GM12878 (cell line): ENCODE measurements around the gene TNFRSF14. TPM values are rescaled to one million over a fixed set of nuclear protein-coding genes. Genes with fewer than 3 reads are reported as not detected.

Source experiments
- ATAC-seq: fragments of 200-7000 bp; cut with Tn5 transposase; 3 replicates; pipeline ENCODE4 v1.9.1; 2020; ENCODE audit warnings: mild to moderate bottlenecking, moderate library complexity
- BruUV-seq: library from RNA; stranded (reverse); fragments of 400-500 nt; replicated peaks from 2 replicates; lab custom pipeline; 2021; lab: Mats Ljungman, UMichigan
- CTCF ChIA-PET: fragments of 300-600 bp; sonication (Branson Sonifier 250); formaldehyde crosslinking; extraction: SDS; loops from one replicate; lab custom pipeline; 2021; ENCODE audit warnings: inconsistent platforms; lab: Yijun Ruan, JAX
- POLR2A ChIA-PET: fragments of 350-600 bp; formaldehyde crosslinking; extraction: SDS; loops from one replicate; lab custom pipeline; 2021; ENCODE audit warnings: inconsistent platforms; lab: Charles Lee
- RAD21 ChIA-PET: fragments of 300-600 bp; sonication (Branson Sonifier 250); formaldehyde crosslinking; loops from one replicate; lab custom pipeline; 2023; ENCODE audit warnings: antibody characterized with exemption; ENCODE audit not compliant: unreplicated experiment; lab: Charles Lee
- SMC1A ChIA-PET: fragments of 300-600 bp; sonication (Branson Sonifier 250); formaldehyde crosslinking; loops from one replicate; lab custom pipeline; 2023; ENCODE audit not compliant: unreplicated experiment, uncharacterized antibody; lab: Charles Lee
- DNase-seq: peaks from one replicate; pipeline ENCODE4 v3.0.0-alpha.2; 2011; ENCODE audit warnings: low read depth, low spot score
- FAIRE-seq: peaks from 3 replicates; lab custom pipeline; 2011; peaks lifted over from hg19 to GRCh38; lab: Jason Lieb, UNC
- H2AFZ ChIP-seq: 2 replicates; pipeline ENCODE4 v1.6.0; 2011; ENCODE audit warnings: low read depth, low read length, control low read depth; ENCODE audit not compliant: control insufficient read depth
- H3K27ac ChIP-seq: 2 replicates; pipeline ENCODE4 v1.5.1; 2011; ENCODE audit warnings: control low read depth; ENCODE audit not compliant: control insufficient read depth, insufficient read depth
- H3K27me3 ChIP-seq, 2 experiments: replicated peaks in 1 of 2; 2 replicates each; pipeline versions ENCODE4 v1.6.0 to v1.6.1; 2011; ENCODE audit warnings: low read length in 1 of 2; ENCODE audit not compliant: control insufficient read depth in 2 of 2, insufficient read depth in 2 of 2
- H3K36me3 ChIP-seq, 2 experiments: 2 replicates each; pipeline ENCODE4 v1.5.1; 2011; ENCODE audit warnings: low read length in 1 of 2; ENCODE audit not compliant: control insufficient read depth in 2 of 2, insufficient read depth in 2 of 2
- H3K4me1 ChIP-seq: 2 replicates; pipeline ENCODE4 v1.6.1; 2011; ENCODE audit warnings: mild to moderate bottlenecking, low read length, moderate library complexity, mixed read lengths; ENCODE audit not compliant: control insufficient read depth, insufficient read depth
- H3K4me2 ChIP-seq: 2 replicates; pipeline ENCODE4 v1.6.0; 2011; ENCODE audit warnings: control low read depth; ENCODE audit not compliant: control insufficient read depth, insufficient read depth
- H3K4me3 ChIP-seq: fragments of 200-600 bp; sonication (generic); 2 replicates; pipeline ENCODE4 v1.5.1; 2016
- H3K79me2 ChIP-seq: 2 replicates; pipeline ENCODE4 v1.6.0; 2011; ENCODE audit warnings: low read length; ENCODE audit not compliant: control insufficient read depth, insufficient read depth
- H3K9ac ChIP-seq: 2 replicates; pipeline ENCODE4 v1.8.0; 2011; ENCODE audit warnings: low read length, control low read depth, mixed read lengths; ENCODE audit not compliant: control insufficient read depth, insufficient read depth
- H3K9me3 ChIP-seq: replicated peaks from 3 replicates; pipeline ENCODE4 v1.5.1; 2011; ENCODE audit warnings: mild to moderate bottlenecking, low read length; ENCODE audit not compliant: control insufficient read depth, insufficient read depth
- H4K20me1 ChIP-seq: 2 replicates; pipeline ENCODE4 v1.6.0; 2011; ENCODE audit not compliant: control insufficient read depth, insufficient read depth
- BACH1 ChIP-seq: fragments of 450-650 bp; IDR thresholded peaks from 2 replicates; pipeline ENCODE4 v1.6.1; 2017; ENCODE audit warnings: mild to moderate bottlenecking, borderline replicate concordance
- GATAD2B ChIP-seq: fragments of 450-650 bp; conservative IDR thresholded peaks from 2 replicates; pipeline ENCODE4 v1.6.1; 2017; ENCODE audit warnings: low read depth, mild to moderate bottlenecking, moderate library complexity
- HDAC6 ChIP-seq: fragments of 200-600 bp; sonication (generic); IDR thresholded peaks from one replicate; pipeline ENCODE4 v1.8.0; 2017; ENCODE audit warnings: antibody characterized with exemption; ENCODE audit not compliant: unreplicated experiment
- IKZF1 ChIP-seq: fragments of 450-650 bp; conservative IDR thresholded peaks from 2 replicates; pipeline ENCODE4 v1.6.1; 2017; ENCODE audit warnings: antibody characterized with exemption, mild to moderate bottlenecking
- KDM1A ChIP-seq: fragments of 200-600 bp; sonication (generic); IDR thresholded peaks from 2 replicates; pipeline ENCODE4 v1.6.1; 2016; ENCODE audit warnings: borderline replicate concordance
- LARP7 ChIP-seq: fragments of 450-650 bp; IDR thresholded peaks from 2 replicates; pipeline ENCODE4 v1.6.1; 2017; ENCODE audit warnings: mild to moderate bottlenecking
- MXI1 ChIP-seq: fragments of 150-350 bp; IDR thresholded peaks from 2 replicates; pipeline ENCODE4 v1.6.1; 2011; ENCODE audit warnings: low read depth, mild to moderate bottlenecking, inconsistent platforms, low read length, improper control_type of control experiment
- NRF1 ChIP-seq: conservative IDR thresholded peaks from 2 replicates; pipeline ENCODE4 v1.6.1; 2011; ENCODE audit warnings: mild to moderate bottlenecking, low read depth, low read length, improper control_type of control experiment
- POLR2A ChIP-seq: IDR thresholded peaks from 2 replicates; pipeline ENCODE4 v1.6.1; 2011; ENCODE audit warnings: low read depth, mild to moderate bottlenecking, low read length
- RAD51 ChIP-seq: fragments of 450-650 bp; IDR thresholded peaks from 2 replicates; pipeline ENCODE4 v1.6.1; 2016; ENCODE audit warnings: moderate library complexity, mild to moderate bottlenecking, inconsistent platforms
- RELB ChIP-seq: fragments of 450-650 bp; IDR thresholded peaks from 2 replicates; pipeline ENCODE4 v1.6.1; 2017; ENCODE audit warnings: low read depth, mild to moderate bottlenecking, moderate library complexity
- REST ChIP-seq: IDR thresholded peaks from 2 replicates; pipeline ENCODE4 v1.6.1; 2012; ENCODE audit warnings: mild to moderate bottlenecking, low read depth, low read length
- RUNX3 ChIP-seq: IDR thresholded peaks from 2 replicates; pipeline ENCODE4 v1.6.1; 2012; ENCODE audit warnings: low read length, inconsistent platforms
- SMARCA5 ChIP-seq: fragments of 450-650 bp; IDR thresholded peaks from 2 replicates; pipeline ENCODE4 v1.6.1; 2017; ENCODE audit warnings: mild to moderate bottlenecking
- TAF1 ChIP-seq: IDR thresholded peaks from 2 replicates; pipeline ENCODE4 v1.6.1; 2011; ENCODE audit warnings: mild to moderate bottlenecking, low read depth, low read length, borderline replicate concordance
- YY1 ChIP-seq: IDR thresholded peaks from 2 replicates; pipeline ENCODE4 v1.6.1; 2011; ENCODE audit warnings: low read depth, mild to moderate bottlenecking, low read length
- ZSCAN29 ChIP-seq: fragments of 450-650 bp; IDR thresholded peaks from 2 replicates; pipeline ENCODE4 v1.6.1; 2017; ENCODE audit warnings: mild to moderate bottlenecking, moderate library complexity
- WGBS: methylation state at CpG from one replicate; pipeline ENCODE4 v1.1.6; 2016; ENCODE audit warnings: low lambda C conversion rate; ENCODE audit not compliant: insufficient replicate concordance, insufficient coverage; ENCODE audit errors: missing lambda C conversion rate; 5-methylcytosine and 5-hydroxymethylcytosine counted together
- in situ Hi-C: fragments of 300-500 bp; cut with MboI; formaldehyde crosslinking; loops from 9 replicates; pipeline ENCODE4 v1.14.3; 2018; ENCODE audit warnings: mixed read lengths
- intact Hi-C: fragments of 100-400 bp; cut with micrococcal nuclease; formaldehyde crosslinking; loops from one replicate; pipeline ENCODE4 v1.14.2; 2022; ENCODE audit not compliant: unreplicated experiment
- polyA plus RNA-seq, 11 experiments: library from polyadenylated mRNA; depleted of rRNA in 4 of 11; unstranded in 6 of 11; stranded (reverse) in 5 of 11; fragments of >200 nt; fragmentation: Nextera tagmentation in 4 of 11; fragmentation: Illumina TruSeq in 1 of 11; extraction: Ambion mirVana in 4 of 11; extraction: Trizol in 1 of 11; gene quantifications; 1 replicate in 1 of 11; 2 replicates in 10 of 11; pipeline versions ENCODE4 v1.2.1 to v1.2.3, GENCODE V29; 2011 to 2016; ENCODE audit warnings: inconsistent platforms in 2 of 11, missing spikeins in 2 of 11, low read depth in 1 of 11
- total RNA-seq, 4 experiments: library from RNA; depleted of rRNA in 3 of 4; stranded (reverse); fragments of >200 nt in 3 of 4; fragmentation: Illumina TruSeq in 1 of 4; extraction: Trizol in 1 of 4; gene quantifications; 2 replicates each; pipeline versions ENCODE4 v1.2.1 to v1.2.3, GENCODE V29; 2013 to 2021
- TF ChIP-seq, protein P1 (sequence below): IDR thresholded peaks from 2 replicates; pipeline ENCODE4 v1.6.1; 2012; ENCODE audit warnings: low read depth, low read length, improper control_type of control experiment

TNFRSF14 gene
- total and polyA plus RNA-seq, 10 of the 15 experiments (the other 5 are each of a cell fraction or from before 2014, with no cell fraction given), result 0.43 to 114 (median 41.5) TPM

- intact Hi-C loops (loop anchor here (2.0 kb wide), 1 partner anchor 56 kb away; no protein-coding TSS in a partner anchor), in situ Hi-C loops (no loop called here)
- H2AFZ ChIP-seq, result peak within 1 kb of the TSS; percentile 74
- peak within 1 kb of the TSS; percentile 97 for H3K27ac ChIP-seq
- peak within 1 kb of the TSS; percentile 89 for H3K9ac ChIP-seq
- POLR2A ChIA-PET, result interaction anchor here (0.7 to 6.5 kb wide), 9 partner anchors 9 to 173 kb away, joined by 3 to 61 read pairs (median 9); partner anchors contain the start of genes PANK4, PEX10 and TNFRSF14
- CTCF ChIA-PET, result interaction anchor here (0.8 to 7.2 kb wide), 7 partner anchors 9 to 173 kb away, joined by 3 to 54 read pairs (median 5); partner anchors contain the start of genes PEX10 and TNFRSF14
- H3K79me2 ChIP-seq, result peaks cover 4% of the 10 kb centered on the region
- H3K4me1 ChIP-seq, result peaks cover 24% of the 10 kb centered on the region
- SMC1A ChIA-PET, result interaction anchor here (1.2 to 5.0 kb wide), 9 partner anchors 9 to 392 kb away, joined by 3 to 39 read pairs (median 6); partner anchors contain the start of genes FAAP20, PANK4 and TNFRSF14
- H4K20me1 ChIP-seq, result no peaks in the 10 kb centered on the region
- RAD21 ChIA-PET, result interaction anchor here (0.9 to 6.1 kb wide), 8 partner anchors 9 to 1091 kb away, joined by 3 to 54 read pairs (median 12); partner anchors contain the start of genes PANK4 and TNFRSF14
- H3K9me3 ChIP-seq, result no peaks in the 10 kb centered on the region
- H3K36me3 ChIP-seq, result 0 out of 4 replicates have a peak, but pooled peaks cover 0 to 2% of the 10 kb centered on the region in 2 experiments
- BruUV-seq, result no TSS peak
- DNase-seq (peak; percentile 83), FAIRE-seq (peak; percentile 35), ATAC-seq (peak; percentile 91)
- under 1% methylated on average over 26 of the region's 107 CpGs for WGBS
- H3K4me3 ChIP-seq, result peak within 1 kb of the TSS; percentile 81
- peak within 1 kb of the TSS; percentile 96 for H3K4me2 ChIP-seq
- no peaks in the 10 kb centered on the region for H3K27me3 ChIP-seq
- TF ChIP-seq HDAC6 (peak; percentile 43), SMARCA5 (peak; percentile 43; the same call in 1 of the 2 replicates), POLR2A (peak; percentile 82), RAD51 (no peak), RUNX3 (0 out of 2 replicates have a peak, but pooled peaks have one; percentile 5), NRF1 (peak; percentile 39; the same call in 1 of the 2 replicates), TAF1 (peak; percentile 51; the same call in 1 of the 2 replicates), REST (peak; percentile 73), YY1 (peak; percentile 92), IKZF1 (peak; percentile 7; the same call in 1 of the 2 replicates), MXI1 (0 out of 2 replicates have a peak, but pooled peaks have one; percentile 29), ZSCAN29 (no peak), GATAD2B (peak; percentile 51), BACH1 (peak; percentile 41; the same call in 1 of the 2 replicates), KDM1A (no peak), LARP7 (peak; percentile 38; the same call in 1 of the 2 replicates), RELB (no peak)
- TF ChIP-seq, protein P1, sequence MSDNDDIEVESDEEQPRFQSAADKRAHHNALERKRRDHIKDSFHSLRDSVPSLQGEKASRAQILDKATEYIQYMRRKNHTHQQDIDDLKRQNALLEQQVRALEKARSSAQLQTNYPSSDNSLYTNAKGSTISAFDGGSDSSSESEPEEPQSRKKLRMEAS, result peak; percentile 35; the same call in 1 of the 2 replicates
Observed at GRCh38 chr1:2586154-2587070, 30.2 kb downstream of the TNFRSF14 start, which contains the start of gene PRXL2B. TSS of gene PRXL2B (plus strand) at chr1:2586777. CDS start at chr1:2586886, 109 bp downstream.
